ENCODE measurements around the gene FBN1.

The FBN1 gene

DNA sequence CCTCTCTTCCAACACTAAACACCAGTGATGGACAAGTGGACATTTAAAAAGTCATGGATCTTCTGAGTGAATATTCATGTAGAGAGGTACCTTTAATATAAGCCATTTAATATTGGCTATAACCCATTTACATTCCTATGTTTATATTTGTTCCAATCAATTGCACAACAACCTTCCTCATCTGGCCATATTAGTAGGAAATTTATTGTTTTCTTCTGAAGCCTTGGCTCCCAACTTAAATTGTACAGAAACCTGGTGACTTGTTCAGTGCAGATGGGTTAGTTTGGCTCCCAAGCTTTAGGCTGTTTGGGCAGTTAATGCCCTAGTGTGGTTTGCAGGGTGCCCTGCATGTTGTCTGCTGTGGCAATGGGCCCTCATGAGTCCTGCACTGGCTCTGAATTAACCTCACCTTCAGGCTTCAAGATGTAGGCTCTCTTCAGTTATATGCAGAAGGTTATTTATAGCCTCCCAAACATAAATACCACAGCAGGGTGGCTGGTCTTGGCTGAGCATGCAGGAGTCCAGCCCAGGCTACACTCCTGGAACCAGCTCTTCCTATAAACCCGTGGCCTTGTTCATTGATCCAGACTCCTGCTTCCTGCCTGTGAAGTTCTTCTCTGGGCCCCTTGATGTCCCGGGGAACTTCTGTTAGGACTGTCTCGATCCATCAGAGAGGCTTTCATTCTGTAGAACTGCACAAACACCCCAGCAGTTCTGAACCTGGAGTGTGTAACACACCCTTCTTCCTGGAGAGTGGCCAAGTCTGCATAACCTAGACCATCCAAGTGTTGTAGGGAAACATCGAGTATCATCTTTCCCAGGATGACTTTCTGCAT, 257.3 kb downstream of the FBN1 start:
- Histone ChIP-seq H3K27me3 (ENCODE audit: insufficient read depth, low read length) (no peaks in the 10 kb centered on the region), H3K4me1 (ENCODE audit: insufficient read depth, low read length) (no peaks in the 10 kb centered on the region), H3K36me3 (ENCODE audit: insufficient read depth, low read length) (no peaks in the 10 kb centered on the region), H3K9me3 (ENCODE audit: low read length) (no peaks in the 10 kb centered on the region), H2AFZ (ENCODE audit: low read depth, low read length) (no peak overlapping the region), H3K4me3 (ENCODE audit: low read length) (no peak overlapping the region)

DNA sequence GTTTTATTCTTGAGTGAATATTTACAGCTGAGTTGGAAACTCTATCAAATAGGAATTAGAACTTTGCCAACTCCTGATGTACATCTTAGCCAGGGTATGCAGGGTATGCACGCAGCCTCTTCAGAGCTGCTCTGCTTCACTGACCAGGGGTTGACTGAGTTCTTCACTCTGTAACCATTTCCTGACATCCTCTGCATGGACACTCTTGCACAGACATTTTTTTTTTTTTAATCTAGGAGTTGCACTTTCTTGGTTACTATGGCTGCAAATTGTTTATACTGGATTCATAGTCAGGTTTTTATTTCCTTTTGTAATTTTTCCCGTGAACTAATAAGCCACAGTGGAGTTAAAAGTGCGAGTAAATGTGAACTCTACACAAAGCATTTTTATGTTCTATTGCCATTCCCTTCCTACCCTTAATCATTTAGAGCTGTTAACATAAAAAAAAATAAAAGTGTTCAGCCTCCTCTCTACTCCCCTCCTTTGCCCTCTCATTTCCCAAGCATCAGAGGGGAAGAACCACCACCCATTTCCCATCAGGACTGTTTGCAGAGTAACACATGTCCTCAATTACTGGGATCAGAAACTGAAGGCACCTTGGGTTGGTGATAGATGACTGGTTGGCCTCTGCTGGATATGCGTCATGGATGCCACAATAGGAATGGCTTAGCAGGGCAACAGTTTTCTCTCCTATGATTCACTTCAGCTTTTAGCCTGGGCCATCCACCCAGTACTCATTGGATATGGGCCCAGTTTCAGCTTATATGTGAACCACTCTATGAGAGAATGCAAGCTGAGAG, 260.3 kb downstream of the FBN1 start:
- Histone ChIP-seq H3K9me3 (ENCODE audit: low read length) (no peaks in the 10 kb centered on the region), H3K27me3 (ENCODE audit: insufficient read depth, low read length) (no peaks in the 10 kb centered on the region), H2AFZ (ENCODE audit: low read depth, low read length) (no peak overlapping the region), H3K36me3 (ENCODE audit: insufficient read depth, low read length) (no peaks in the 10 kb centered on the region), H3K4me3 (ENCODE audit: low read length) (no peak overlapping the region), H3K4me1 (ENCODE audit: insufficient read depth, low read length) (no peaks in the 10 kb centered on the region)

DNA sequence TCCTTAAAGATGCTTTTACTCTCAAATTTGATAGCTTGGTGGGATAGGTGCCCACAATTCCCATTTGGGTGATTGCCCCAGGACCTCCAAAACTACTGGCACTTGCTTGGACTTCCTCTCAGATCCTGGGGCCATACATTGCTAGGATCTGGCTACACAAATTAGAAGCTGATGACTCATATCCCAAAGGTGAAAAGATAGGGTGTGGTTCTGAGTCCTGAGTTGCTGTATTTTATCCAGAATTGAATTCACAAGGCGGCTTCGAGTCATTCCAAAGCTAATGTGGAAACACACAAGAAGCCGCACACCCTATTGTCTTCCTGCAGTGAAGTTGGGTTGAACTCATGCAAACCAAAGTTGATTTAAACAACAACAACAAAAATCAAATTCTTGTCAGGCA, 260.9 kb downstream of the FBN1 start:
- Histone ChIP-seq H3K4me1 (ENCODE audit: insufficient read depth, low read length) (no peaks in the 10 kb centered on the region), H3K36me3 (ENCODE audit: insufficient read depth, low read length) (no peaks in the 10 kb centered on the region), H3K9me3 (ENCODE audit: low read length) (no peaks in the 10 kb centered on the region), H3K4me3 (ENCODE audit: low read length) (no peak overlapping the region), H3K27me3 (ENCODE audit: insufficient read depth, low read length) (no peaks in the 10 kb centered on the region), H2AFZ (ENCODE audit: low read depth, low read length) (no peak overlapping the region)

DNA sequence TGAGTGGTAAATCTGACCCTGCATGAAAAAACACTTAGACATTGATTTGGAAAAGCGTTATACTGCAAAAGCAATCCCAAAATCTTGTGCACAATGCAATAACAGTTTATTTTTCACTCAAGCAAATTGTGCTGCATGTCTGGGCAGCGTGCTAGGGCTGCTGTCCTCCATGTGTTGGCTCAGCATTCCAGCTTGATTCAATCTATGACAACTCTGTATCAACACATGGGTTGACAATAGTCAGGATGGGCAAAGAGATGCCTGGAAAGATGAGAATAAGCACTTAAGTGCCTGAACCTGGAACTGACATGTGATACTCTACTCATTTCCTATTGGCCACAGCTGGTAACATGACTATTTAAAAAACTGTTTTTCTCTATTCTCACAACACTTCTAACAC, 262.5 kb downstream of the FBN1 start:
- Histone ChIP-seq H3K36me3 (ENCODE audit: insufficient read depth, low read length) (no peaks in the 10 kb centered on the region), H3K27me3 (ENCODE audit: insufficient read depth, low read length) (no peaks in the 10 kb centered on the region), H3K9me3 (ENCODE audit: low read length) (no peaks in the 10 kb centered on the region)

DNA sequence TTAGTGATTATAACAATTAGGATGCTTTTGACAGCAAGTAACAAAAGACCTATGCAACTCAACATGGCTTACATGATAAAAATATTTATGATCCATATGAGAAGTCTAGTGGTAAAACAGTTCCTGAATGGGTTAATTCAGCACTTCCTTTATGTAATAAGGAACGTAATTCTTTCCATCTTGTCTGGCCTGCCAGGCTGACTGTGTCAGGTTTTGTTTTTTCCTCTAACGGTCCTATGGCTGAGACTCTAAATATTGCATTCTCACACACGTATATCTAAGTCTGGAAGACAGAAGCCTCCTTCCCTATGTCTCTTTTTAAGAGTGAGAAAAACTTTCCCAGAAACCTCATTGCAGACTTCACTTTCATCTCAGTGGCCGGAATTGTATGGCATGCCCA, 263.6 kb downstream of the FBN1 start:
- no peak overlapping the region for H2AFZ ChIP-seq (ENCODE audit: low read depth, low read length)
- H3K27me3 ChIP-seq (ENCODE audit: insufficient read depth, low read length): no peaks in the 10 kb centered on the region
- H3K4me3 ChIP-seq (ENCODE audit: low read length): no peak overlapping the region
- H3K9me3 ChIP-seq (ENCODE audit: low read length): no peaks in the 10 kb centered on the region
- no peaks in the 10 kb centered on the region for H3K4me1 ChIP-seq (ENCODE audit: insufficient read depth, low read length)
- H3K36me3 ChIP-seq (ENCODE audit: insufficient read depth, low read length): no peaks in the 10 kb centered on the region

More for the DNA sequence above, 262.5 kb downstream of the FBN1 start:
- H3K4me3 ChIP-seq (ENCODE audit: low read length): no peak overlapping the region
- H3K4me1 ChIP-seq (ENCODE audit: insufficient read depth, low read length): no peaks in the 10 kb centered on the region
- no peak overlapping the region for H2AFZ ChIP-seq (ENCODE audit: low read depth, low read length)

DNA sequence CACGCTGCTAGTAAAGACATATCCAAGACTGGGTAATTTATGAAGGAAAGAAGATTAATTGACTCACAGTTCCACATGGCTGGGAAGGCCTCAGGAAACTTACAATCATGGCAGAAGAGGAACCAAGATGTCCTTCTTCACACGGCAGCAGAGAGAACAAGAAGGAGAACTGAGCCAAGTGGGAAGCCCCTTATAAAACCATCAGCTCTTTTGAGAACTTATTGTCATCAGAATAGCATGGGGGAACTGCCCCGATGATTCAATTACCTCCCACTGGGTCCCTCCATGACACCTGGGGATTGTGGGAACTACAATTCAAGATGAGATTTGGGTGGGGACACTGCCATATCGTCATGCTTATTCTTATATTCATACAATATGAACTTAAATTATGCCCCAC, 265.3 kb downstream of the FBN1 start:
- Histone ChIP-seq H3K36me3 (ENCODE audit: insufficient read depth, low read length) (no peaks in the 10 kb centered on the region), H3K4me1 (ENCODE audit: insufficient read depth, low read length) (no peaks in the 10 kb centered on the region), H3K27me3 (ENCODE audit: insufficient read depth, low read length) (peaks cover 3% of the 10 kb centered on the region), H3K4me3 (ENCODE audit: low read length) (no peak overlapping the region), H3K9me3 (ENCODE audit: low read length) (peaks cover 3% of the 10 kb centered on the region), H2AFZ (ENCODE audit: low read depth, low read length) (no peak overlapping the region)

DNA sequence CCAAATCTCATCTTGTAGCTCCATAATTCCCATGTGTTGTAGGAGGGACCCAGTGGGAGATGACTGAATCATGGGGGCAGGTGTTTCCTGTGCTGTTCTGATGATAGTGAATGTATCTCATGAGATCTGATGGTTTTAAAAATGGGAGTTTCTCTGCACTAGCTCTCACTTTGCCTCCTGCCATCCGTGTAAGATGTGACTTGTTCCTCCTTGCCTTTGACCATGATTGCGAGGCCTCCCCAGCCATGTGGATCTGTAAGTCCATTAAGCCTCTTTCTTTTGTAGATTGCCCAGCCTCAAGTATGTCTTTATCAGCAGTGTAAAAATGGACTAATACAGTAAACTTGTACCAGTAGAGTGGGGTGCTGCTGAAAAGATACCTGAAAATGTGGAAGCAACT, 269.7 kb downstream of the FBN1 start:
- Histone ChIP-seq H2AFZ (ENCODE audit: low read depth, low read length) (no peak overlapping the region), H3K4me3 (ENCODE audit: low read length) (no peak overlapping the region), H3K36me3 (ENCODE audit: insufficient read depth, low read length) (no peaks in the 10 kb centered on the region), H3K27me3 (ENCODE audit: insufficient read depth, low read length) (peaks cover 3% of the 10 kb centered on the region), H3K4me1 (ENCODE audit: insufficient read depth, low read length) (no peaks in the 10 kb centered on the region), H3K9me3 (ENCODE audit: low read length) (peaks cover 3% of the 10 kb centered on the region)

DNA sequence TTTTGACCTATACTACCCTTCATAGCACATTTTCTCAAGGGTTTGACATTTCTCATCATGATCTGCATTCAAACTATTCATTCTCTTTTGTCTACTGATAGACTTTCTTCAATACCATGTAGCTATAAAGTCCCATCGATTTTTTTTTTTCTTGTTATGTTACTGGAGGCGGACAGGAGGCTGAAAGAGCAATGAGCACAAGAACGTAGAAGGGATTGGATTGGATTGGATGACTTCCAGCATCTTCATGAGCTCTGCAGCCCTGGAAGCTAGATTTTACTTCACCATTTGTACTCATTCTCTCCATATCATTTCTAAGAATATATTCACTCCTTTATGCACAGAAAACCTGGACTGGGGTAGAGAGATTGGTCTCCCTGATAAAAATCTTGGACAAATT, 271.0 kb downstream of the FBN1 start:
- Histone ChIP-seq H3K4me1 (ENCODE audit: insufficient read depth, low read length) (no peaks in the 10 kb centered on the region), H2AFZ (ENCODE audit: low read depth, low read length) (no peak overlapping the region), H3K36me3 (ENCODE audit: insufficient read depth, low read length) (no peaks in the 10 kb centered on the region), H3K4me3 (ENCODE audit: low read length) (no peak overlapping the region), H3K27me3 (ENCODE audit: insufficient read depth, low read length) (peaks cover 3% of the 10 kb centered on the region), H3K9me3 (ENCODE audit: low read length) (peaks cover 3% of the 10 kb centered on the region)

DNA sequence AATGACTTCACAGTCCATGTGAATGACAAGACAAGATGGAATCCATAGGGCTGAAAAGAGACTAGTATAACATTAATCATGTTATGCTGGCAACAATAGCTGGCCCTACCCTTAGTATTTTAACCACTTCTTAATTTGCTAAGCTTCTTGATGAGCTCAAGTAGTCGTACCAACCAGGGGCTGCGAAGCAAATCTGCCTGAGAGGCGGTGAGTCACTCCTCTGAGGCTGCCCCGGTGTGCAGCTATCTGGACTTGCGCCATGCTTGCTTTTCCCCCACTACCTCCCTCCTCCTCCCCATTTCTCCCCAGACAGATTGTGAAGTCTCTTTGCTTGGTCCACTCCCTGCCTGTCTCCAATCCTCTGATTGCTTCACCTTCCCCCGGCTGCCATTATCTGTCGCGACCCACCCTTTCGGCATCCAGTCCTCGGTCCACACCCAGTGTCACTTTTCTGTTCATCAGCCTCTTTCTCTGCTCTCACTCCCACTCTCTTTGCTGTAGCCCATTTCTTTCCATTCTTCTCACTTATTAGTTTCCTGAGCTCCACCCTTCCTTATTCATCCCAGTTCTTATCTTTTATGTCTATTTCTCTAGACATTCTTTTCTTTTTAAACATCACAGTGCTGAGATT, 271.6 kb downstream of the FBN1 start:
- no peaks in the 10 kb centered on the region for H3K4me1 ChIP-seq (ENCODE audit: insufficient read depth, low read length)
- peaks cover 3% of the 10 kb centered on the region for H3K9me3 ChIP-seq (ENCODE audit: low read length)
- no peaks in the 10 kb centered on the region for H3K36me3 ChIP-seq (ENCODE audit: insufficient read depth, low read length)
- no peak overlapping the region for H2AFZ ChIP-seq (ENCODE audit: low read depth, low read length)
- peaks cover 3% of the 10 kb centered on the region for H3K27me3 ChIP-seq (ENCODE audit: insufficient read depth, low read length)
- H3K4me3 ChIP-seq (ENCODE audit: low read length): no peak overlapping the region

DNA sequence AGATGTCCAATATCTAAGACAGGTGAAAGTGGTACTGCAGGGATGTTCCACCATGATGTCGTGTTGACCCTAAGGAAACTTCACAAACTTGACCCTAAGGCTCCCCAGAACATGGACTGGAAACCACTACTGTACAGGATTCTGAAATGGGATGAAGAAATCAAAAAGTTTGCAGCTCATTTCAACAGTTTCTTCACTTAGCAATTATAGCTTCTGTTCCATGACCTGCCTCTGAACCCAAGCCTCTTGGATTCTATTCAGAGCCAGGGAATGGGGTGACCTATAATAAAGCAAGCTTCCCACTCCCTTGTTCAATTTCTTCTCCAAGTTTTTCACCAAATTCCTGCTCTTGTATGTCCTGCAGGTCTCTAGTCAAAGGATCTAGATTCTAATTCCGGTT, 273.5 kb downstream of the FBN1 start:
- Histone ChIP-seq H3K36me3 (ENCODE audit: insufficient read depth, low read length) (no peaks in the 10 kb centered on the region), H3K27me3 (ENCODE audit: insufficient read depth, low read length) (peaks cover 3% of the 10 kb centered on the region), H3K4me1 (ENCODE audit: insufficient read depth, low read length) (no peaks in the 10 kb centered on the region), H3K4me3 (ENCODE audit: low read length) (no peak overlapping the region), H2AFZ (ENCODE audit: low read depth, low read length) (no peak overlapping the region), H3K9me3 (ENCODE audit: low read length) (peaks cover 3% of the 10 kb centered on the region)

DNA sequence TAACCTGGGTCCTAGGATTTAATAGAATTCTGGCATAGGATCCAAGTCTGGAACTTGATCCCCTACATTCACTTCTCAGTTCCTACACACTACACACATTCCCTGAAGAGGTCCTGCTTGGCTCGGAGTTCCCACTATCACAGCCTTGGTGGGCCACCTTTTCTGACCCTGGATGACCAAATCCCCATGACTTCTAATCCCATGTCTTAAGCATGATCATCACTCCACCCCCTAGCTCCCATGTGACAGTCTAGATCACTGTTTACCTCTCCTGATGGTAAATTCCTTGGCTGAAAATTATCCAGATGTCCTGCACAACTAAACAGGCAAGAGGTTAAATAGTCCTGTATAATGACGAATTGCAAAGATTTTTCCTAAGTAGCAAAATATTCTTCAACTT, 274.0 kb downstream of the FBN1 start:
- Histone ChIP-seq H2AFZ (ENCODE audit: low read depth, low read length) (no peak overlapping the region), H3K4me3 (ENCODE audit: low read length) (no peak overlapping the region), H3K27me3 (ENCODE audit: insufficient read depth, low read length) (peaks cover 3% of the 10 kb centered on the region), H3K4me1 (ENCODE audit: insufficient read depth, low read length) (no peaks in the 10 kb centered on the region), H3K9me3 (ENCODE audit: low read length) (peaks cover 3% of the 10 kb centered on the region), H3K36me3 (ENCODE audit: insufficient read depth, low read length) (no peaks in the 10 kb centered on the region)

DNA sequence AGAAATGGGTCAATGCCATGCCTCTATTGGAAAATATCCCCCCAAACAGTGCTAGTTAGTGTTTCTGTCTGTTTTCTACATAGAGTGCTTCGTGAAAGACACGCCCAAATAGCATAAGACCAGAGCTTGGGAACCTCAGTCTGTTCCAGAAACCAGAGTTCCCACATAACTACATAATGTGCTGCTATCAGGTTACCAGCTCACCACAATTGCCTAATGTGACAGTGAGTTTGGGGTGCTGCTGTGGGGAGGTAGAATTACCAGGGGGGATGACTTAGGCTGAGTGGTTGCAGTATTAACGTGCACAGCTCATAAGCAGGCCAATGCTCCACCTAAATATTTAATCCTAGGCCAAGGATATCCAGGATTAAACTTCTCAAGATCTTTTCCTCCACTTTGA, 275.0 kb downstream of the FBN1 start:
- no peaks in the 10 kb centered on the region for H3K36me3 ChIP-seq (ENCODE audit: insufficient read depth, low read length)
- H3K9me3 ChIP-seq (ENCODE audit: low read length): peaks cover 2% of the 10 kb centered on the region
- H3K4me3 ChIP-seq (ENCODE audit: low read length): no peak overlapping the region
- H2AFZ ChIP-seq (ENCODE audit: low read depth, low read length): no peak overlapping the region
- no peaks in the 10 kb centered on the region for H3K4me1 ChIP-seq (ENCODE audit: insufficient read depth, low read length)
- peaks cover 3% of the 10 kb centered on the region for H3K27me3 ChIP-seq (ENCODE audit: insufficient read depth, low read length)

DNA sequence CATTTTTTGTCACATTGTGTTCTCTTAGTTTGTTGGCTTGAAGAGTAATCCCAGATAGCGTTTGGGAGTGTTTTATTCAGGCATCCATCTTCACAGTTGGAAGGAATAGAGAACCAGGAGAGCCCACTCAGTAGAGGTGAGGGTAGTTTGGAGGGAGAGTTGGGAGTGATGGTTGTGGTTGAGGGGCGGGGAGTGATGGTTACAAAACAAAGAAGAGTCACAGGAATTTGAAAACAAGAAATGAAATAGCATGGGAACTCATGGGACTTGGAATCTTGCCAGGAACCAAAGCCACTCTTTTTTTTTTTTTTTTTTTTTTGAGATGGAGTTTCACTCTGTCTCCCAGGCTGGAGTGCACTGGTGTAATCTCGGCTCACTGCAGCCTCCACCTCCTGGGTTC, 278.0 kb downstream of the FBN1 start:
- H3K4me3 ChIP-seq (ENCODE audit: low read length): no peak overlapping the region
- H3K36me3 ChIP-seq (ENCODE audit: insufficient read depth, low read length): no peaks in the 10 kb centered on the region

More for the DNA sequence above, 278.0 kb downstream of the FBN1 start:
- Histone ChIP-seq H3K27me3 (ENCODE audit: insufficient read depth, low read length) (no peaks in the 10 kb centered on the region), H3K4me1 (ENCODE audit: insufficient read depth, low read length) (no peaks in the 10 kb centered on the region), H2AFZ (ENCODE audit: low read depth, low read length) (no peak overlapping the region), H3K9me3 (ENCODE audit: low read length) (no peaks in the 10 kb centered on the region)

Data from neuron (in vitro differentiated cells).